SK-N-SH (cell line): ENCODE results near the gene MBLAC1. TPM values are rescaled to one million over a fixed set of nuclear protein-coding genes. Genes with fewer than 3 reads are reported as not detected.

Source experiments
- CTCF ChIA-PET: fragments of 300-600, 350-600 bp; formaldehyde crosslinking; extraction: SDS; loops from one replicate; lab custom pipeline; 2021; lab: Yijun Ruan, JAX
- POLR2A ChIA-PET: fragments of 350-600 bp; sonication (Branson Sonifier 250); formaldehyde crosslinking; extraction: SDS; loops from one replicate; lab custom pipeline; 2020; ENCODE audit warnings: antibody characterized with exemption, inconsistent platforms; lab: Yijun Ruan, JAX
- DNase-seq: peaks from one replicate; pipeline ENCODE4 v3.0.0; 2012
- H2AFZ ChIP-seq: fragments of 200-600 bp; sonication (generic); 2 replicates; pipeline ENCODE4 v1.8.1; 2016; ENCODE audit warnings: antibody characterized with exemption, mild to moderate bottlenecking, low read depth
- H3F3A ChIP-seq: fragments of 200-600 bp; sonication (generic); replicated peaks from 2 replicates; pipeline ENCODE3; 2016; ENCODE audit warnings: antibody characterized with exemption, mild to moderate bottlenecking; ENCODE audit not compliant: insufficient read depth
- H3K27ac ChIP-seq, 2 experiments: fragments of 200-500 bp in 1 of 2; fragments of 200-600 bp in 1 of 2; sonication (Bioruptor generic) in 1 of 2; sonication (generic), shearing (Covaris generic) in 1 of 2; 2 replicates each; pipeline versions ENCODE4 v1.5.1 to v1.6.1; 2014 to 2016; ENCODE audit warnings: low read depth in 2 of 2, inconsistent platforms in 1 of 2, low read length in 1 of 2, mild to moderate bottlenecking in 1 of 2, mixed read lengths in 1 of 2
- H3K27me3 ChIP-seq: fragments of 200-600 bp; sonication (generic), shearing (Covaris generic); 2 replicates; pipeline ENCODE4 v1.6.1; 2016; ENCODE audit warnings: mixed run types; ENCODE audit not compliant: insufficient read depth
- H3K36me3 ChIP-seq, 2 experiments: fragments of 200-500 bp in 1 of 2; fragments of 200-600 bp in 1 of 2; sonication (Bioruptor generic) in 1 of 2; sonication (generic) in 1 of 2; replicated peaks in 1 of 2; 2 replicates each; pipeline versions ENCODE3 to v1.5.1; 2014 to 2016; ENCODE audit warnings: low read length in 1 of 2, mild to moderate bottlenecking in 1 of 2; ENCODE audit not compliant: insufficient read depth in 2 of 2, control insufficient read depth in 1 of 2
- H3K4me1 ChIP-seq, 2 experiments: fragments of 200-500 bp in 1 of 2; fragments of 200-600 bp in 1 of 2; sonication (Bioruptor generic) in 1 of 2; sonication (generic), shearing (Covaris generic) in 1 of 2; 2 replicates each; pipeline versions ENCODE4 v1.5.1 to v1.6.1; 2014 to 2016; ENCODE audit warnings: low read depth in 1 of 2, low read length in 1 of 2, mixed run types in 1 of 2; ENCODE audit not compliant: insufficient read depth in 2 of 2, control insufficient read depth in 1 of 2
- H3K4me2 ChIP-seq: fragments of 200-600 bp; sonication (generic), shearing (Covaris generic); 2 replicates; pipeline ENCODE4 v1.6.1; 2017; ENCODE audit warnings: mixed run types
- H3K4me3 ChIP-seq, 2 experiments: fragments of 200-500 bp in 1 of 2; fragments of 200-600 bp in 1 of 2; sonication (Bioruptor generic) in 1 of 2; sonication (generic), shearing (Covaris generic) in 1 of 2; 2 replicates each; pipeline versions ENCODE4 v1.5.1 to v1.8.1; 2014 to 2016; ENCODE audit warnings: low read depth in 2 of 2, inconsistent platforms in 1 of 2, low read length in 1 of 2, mild to moderate bottlenecking in 1 of 2, mixed read lengths in 1 of 2, moderate library complexity in 1 of 2
- H3K79me2 ChIP-seq: fragments of 200-600 bp; sonication (generic); 2 replicates; pipeline ENCODE4 v1.8.1; 2017; ENCODE audit warnings: mild to moderate bottlenecking; ENCODE audit not compliant: insufficient read depth
- H3K9ac ChIP-seq: fragments of 200-600 bp; sonication (generic); 2 replicates; pipeline ENCODE4 v1.6.1; 2017; ENCODE audit warnings: mixed run types
- H3K9me2 ChIP-seq: fragments of 200-600 bp; sonication (generic); 2 replicates; pipeline ENCODE4 v1.6.1; 2017; ENCODE audit warnings: mixed run types
- H3K9me3 ChIP-seq: fragments of 200-600 bp; sonication (generic); 2 replicates; pipeline ENCODE4 v1.6.1; 2017; ENCODE audit warnings: mixed run types, mild to moderate bottlenecking, moderate library complexity
- H4K20me1 ChIP-seq: fragments of 200-600 bp; sonication (generic); 2 replicates; pipeline ENCODE4 v1.6.1; 2017; ENCODE audit warnings: mild to moderate bottlenecking, mixed run types; ENCODE audit not compliant: insufficient read depth
- FOSL2 ChIP-seq: IDR thresholded peaks from 2 replicates; pipeline ENCODE4 v1.4.0; 2012; ENCODE audit warnings: low read depth, mild to moderate bottlenecking, moderate library complexity, borderline replicate concordance
- FOXM1 ChIP-seq: IDR thresholded peaks from 2 replicates; pipeline ENCODE4 v1.4.0; 2012; ENCODE audit warnings: low read depth, mild to moderate bottlenecking
- IRF3 ChIP-seq: fragments of 150-350 bp; IDR thresholded peaks from 2 replicates; pipeline ENCODE4 v1.6.1; 2016; ENCODE audit warnings: mild to moderate bottlenecking, low read depth, low read length
- NRF1 ChIP-seq: IDR thresholded peaks from 2 replicates; pipeline ENCODE4 v1.6.1; 2012; ENCODE audit warnings: low read depth, mild to moderate bottlenecking, low read length
- PBX3 ChIP-seq: IDR thresholded peaks from 2 replicates; pipeline ENCODE4; 2012
- RAD21 ChIP-seq: IDR thresholded peaks from 2 replicates; pipeline ENCODE4 v1.6.1; 2012; ENCODE audit warnings: mild to moderate bottlenecking, low read length
- REST ChIP-seq: IDR thresholded peaks from 2 replicates; pipeline ENCODE4 v1.6.1; 2012; ENCODE audit warnings: mild to moderate bottlenecking, low read depth, low read length, moderate library complexity
- RFX5 ChIP-seq: IDR thresholded peaks from 2 replicates; pipeline ENCODE4 v1.6.1; 2012; ENCODE audit warnings: mild to moderate bottlenecking, improper control_type of control experiment, low read length
- WGBS: methylation state at CpG from one replicate; pipeline ENCODE4 v1.1.6; 2017; ENCODE audit warnings: low lambda C conversion rate; 5-methylcytosine and 5-hydroxymethylcytosine counted together
- polyA plus RNA-seq, 3 experiments: library from polyadenylated mRNA; depleted of rRNA; stranded (reverse); fragments of >200 nt; gene quantifications; 2 replicates each; pipeline ENCODE4 v1.2.3, GENCODE V29; 2012

Gene MBLAC1
- polyA plus RNA-seq, 1 of the 3 experiments (the other 2 are of a cell fraction): 4.4 TPM

GRCh38 chr7:100152404-100152803, 25.6 kb downstream of the MBLAC1 start:
- CTCF ChIA-PET: interaction anchor here (1.7 to 1.9 kb wide), 2 partner anchors 20 to 22 kb away, joined by 7 to 8 read pairs; no protein-coding TSS in a partner anchor
- TF ChIP-seq RAD21: no peak
- TF ChIP-seq IRF3: no peak
- TF ChIP-seq NRF1: no peak
- TF ChIP-seq REST: no peak
- TF ChIP-seq FOXM1: no peak
- TF ChIP-seq PBX3: no peak
- POLR2A ChIA-PET: no interaction called here

GRCh38 chr7:100152937-100153666, 26.3 kb downstream of the MBLAC1 start:
- Histone ChIP-seq H3K27me3 (no peaks in the 10 kb centered on the region), H3K27ac (no peak overlapping the region; a peak in 1 of 4 replicates), H3K9me2 (no peaks in the 10 kb centered on the region), H2AFZ (no peak overlapping the region), H3K79me2 (peaks cover 73% of the 10 kb centered on the region), H3K4me3 (no peak overlapping the region), H3K4me2 (no peak overlapping the region), H3F3A (peaks cover 17% of the 10 kb centered on the region), H3K9ac (no peak overlapping the region), H3K36me3 (peaks cover 39 to 44% of the 10 kb centered on the region in 2 experiments), H4K20me1 (peaks cover 20% of the 10 kb centered on the region), H3K9me3 (no peaks in the 10 kb centered on the region), H3K4me1 (peaks cover 18 to 24% of the 10 kb centered on the region in 2 experiments; a peak in 2 of 4 replicates)
- 87% methylated on average over 13 of the region's 18 CpGs for WGBS
- no peak for DNase-seq
- CTCF ChIA-PET: interaction anchor here (1.7 to 1.9 kb wide), 2 partner anchors 20 to 22 kb away, joined by 7 to 8 read pairs; no protein-coding TSS in a partner anchor
- POLR2A ChIA-PET: interaction anchor here (1.1 kb wide), 1 partner anchor 27 kb away, joined by 3 read pairs; the partner anchor contains the start of gene MBLAC1
- TF ChIP-seq PBX3: 0 out of 2 replicates have a peak, but pooled peaks have one; percentile 2
- no peak for TF ChIP-seq REST
- TF ChIP-seq FOSL2: no peak
- TF ChIP-seq IRF3: no peak
- TF ChIP-seq RFX5: no peak

More at GRCh38 chr7:100152404-100152803, 25.6 kb downstream of the MBLAC1 start:
- H3F3A ChIP-seq: peaks cover 19% of the 10 kb centered on the region
- no peak overlapping the region for H2AFZ ChIP-seq
- peaks cover 17% of the 10 kb centered on the region for H4K20me1 ChIP-seq
- no peaks in the 10 kb centered on the region for H3K27me3 ChIP-seq
- no peaks in the 10 kb centered on the region for H3K9me3 ChIP-seq
- H3K27ac ChIP-seq: no peak overlapping the region
- no peak overlapping the region for H3K4me3 ChIP-seq
- H3K9me2 ChIP-seq: no peaks in the 10 kb centered on the region
- no peak for DNase-seq
- H3K79me2 ChIP-seq: peaks cover 66% of the 10 kb centered on the region
- H3K4me1 ChIP-seq: peaks cover 14 to 20% of the 10 kb centered on the region in 2 experiments; a peak in 2 of 4 replicates
- H3K4me2 ChIP-seq: no peak overlapping the region
- peaks cover 39 to 41% of the 10 kb centered on the region in 2 experiments for H3K36me3 ChIP-seq
- H3K9ac ChIP-seq: no peak overlapping the region
